ENCODE measurements around the gene FRMD4A. TPM values are rescaled to one million over a fixed set of nuclear protein-coding genes. Genes with fewer than 3 reads are reported as not detected.

FRMD4A gene
- total RNA-seq, 1 donor from 2014 or later = 20.2 TPM

GRCh38 chr10:13750299-13751190, 580.2 kb downstream of the FRMD4A start:
- Mint-ChIP-seq H3K9me3 (no peaks in the 10 kb centered on the region), H3K36me3 (peaks cover 7% of the 10 kb centered on the region), H3K27me3 (ENCODE audit: insufficient read depth, low read depth) (no peaks in the 10 kb centered on the region), H3K4me3 (no peak overlapping the region), H3K27ac (no peak overlapping the region), H3K4me1 (no peaks in the 10 kb centered on the region)
- no peaks in the 10 kb centered on the region for H4K20me1 ChIP-seq (ENCODE audit: low read depth)
- H3K9me3 ChIP-seq (ENCODE audit: low read depth) = no peaks in the 10 kb centered on the region
- TF ChIP-seq EZH2 (IDR thresholded peaks at IDR 0.05) (no peak), EZH2phosphoT487 (IDR thresholded peaks at IDR 0.05) (no peak)
- no peak for DNase-seq (ENCODE audit: low spot score)
- H3K27ac ChIP-seq = no peak overlapping the region
- no peak overlapping the region for H3K4me3 ChIP-seq
- no peak overlapping the region for H3K4me2 ChIP-seq
- H3K36me3 ChIP-seq = no peaks in the 10 kb centered on the region
- peaks cover 6% of the 10 kb centered on the region for H3K4me1 ChIP-seq
- H3F3A ChIP-seq (ENCODE audit: low read depth) = no peaks in the 10 kb centered on the region
- no peaks in the 10 kb centered on the region for H3K79me2 ChIP-seq (ENCODE audit: low read depth)
- no peak overlapping the region for H2AFZ ChIP-seq (replicated peaks)
- no peak overlapping the region for H3K9ac ChIP-seq
- H3K27me3 ChIP-seq = no peaks in the 10 kb centered on the region

- H3K4me3 Mint-ChIP-seq = no peak overlapping the region
- Histone ChIP-seq H3F3A (ENCODE audit: low read depth) (no peaks in the 10 kb centered on the region), H3K4me3 (no peak overlapping the region), H3K27me3 (no peaks in the 10 kb centered on the region), H3K4me1 (no peaks in the 10 kb centered on the region), H3K9ac (no peak overlapping the region), H3K4me2 (no peak overlapping the region), H4K20me1 (ENCODE audit: low read depth) (no peaks in the 10 kb centered on the region), H3K36me3 (no peaks in the 10 kb centered on the region), H3K9me3 (ENCODE audit: low read depth) (no peaks in the 10 kb centered on the region), H3K79me2 (ENCODE audit: low read depth) (no peaks in the 10 kb centered on the region), H3K27ac (no peak overlapping the region), H2AFZ (replicated peaks) (no peak overlapping the region)
- H3K9me3 Mint-ChIP-seq = no peaks in the 10 kb centered on the region
- peaks cover 2% of the 10 kb centered on the region for H3K27me3 Mint-ChIP-seq (ENCODE audit: insufficient read depth, low read depth)
- H3K27ac Mint-ChIP-seq = no peak overlapping the region
- H3K4me1 Mint-ChIP-seq = peaks cover 4% of the 10 kb centered on the region
- TF ChIP-seq EZH2 (IDR thresholded peaks at IDR 0.05) (no peak), CTCF (IDR thresholded peaks at IDR 0.05) (no peak), EZH2phosphoT487 (IDR thresholded peaks at IDR 0.05) (no peak)
- peaks cover 15% of the 10 kb centered on the region for H3K36me3 Mint-ChIP-seq
- no peak for DNase-seq (ENCODE audit: low spot score)
Measured at GRCh38 chr10:13745271-13745670, 585.5 kb downstream of the FRMD4A start.

GRCh38 chr10:13743963-13744362, 586.8 kb downstream of the FRMD4A start:
- no peak for DNase-seq (ENCODE audit: low spot score)
- H4K20me1 ChIP-seq (ENCODE audit: low read depth) = no peaks in the 10 kb centered on the region
- no peak overlapping the region for H3K4me2 ChIP-seq
- Mint-ChIP-seq H3K36me3 (peaks cover 18% of the 10 kb centered on the region), H3K9me3 (no peaks in the 10 kb centered on the region), H3K4me1 (peaks cover 4% of the 10 kb centered on the region), H3K27me3 (ENCODE audit: insufficient read depth, low read depth) (peaks cover 2% of the 10 kb centered on the region), H3K4me3 (no peak overlapping the region), H3K27ac (peak overlapping the region; percentile 53)
- H3K27me3 ChIP-seq = no peaks in the 10 kb centered on the region
- H3K9me3 ChIP-seq (ENCODE audit: low read depth) = no peaks in the 10 kb centered on the region
- H2AFZ ChIP-seq (replicated peaks) = no peak overlapping the region
- no peak overlapping the region for H3K9ac ChIP-seq
- no peak overlapping the region for H3K4me3 ChIP-seq
- H3K27ac ChIP-seq = no peak overlapping the region
- TF ChIP-seq CTCF (IDR thresholded peaks at IDR 0.05) (no peak), EZH2 (IDR thresholded peaks at IDR 0.05) (no peak), EZH2phosphoT487 (IDR thresholded peaks at IDR 0.05) (no peak)
- H3K4me1 ChIP-seq = no peaks in the 10 kb centered on the region
- H3K36me3 ChIP-seq = no peaks in the 10 kb centered on the region
- no peaks in the 10 kb centered on the region for H3F3A ChIP-seq (ENCODE audit: low read depth)
- H3K79me2 ChIP-seq (ENCODE audit: low read depth) = no peaks in the 10 kb centered on the region

GRCh38 chr10:13743101-13743693, 587.5 kb downstream of the FRMD4A start:
- Histone ChIP-seq H3K27me3 (no peaks in the 10 kb centered on the region), H3K79me2 (ENCODE audit: low read depth) (no peaks in the 10 kb centered on the region), H3K9me3 (ENCODE audit: low read depth) (no peaks in the 10 kb centered on the region), H3K36me3 (no peaks in the 10 kb centered on the region), H3K4me1 (no peaks in the 10 kb centered on the region), H3K27ac (no peak overlapping the region), H4K20me1 (ENCODE audit: low read depth) (no peaks in the 10 kb centered on the region), H2AFZ (replicated peaks) (no peak overlapping the region), H3K4me2 (no peak overlapping the region), H3F3A (ENCODE audit: low read depth) (no peaks in the 10 kb centered on the region), H3K9ac (no peak overlapping the region), H3K4me3 (no peak overlapping the region)
- no peak overlapping the region for H3K27ac Mint-ChIP-seq
- peaks cover 4% of the 10 kb centered on the region for H3K4me1 Mint-ChIP-seq
- no peak overlapping the region for H3K4me3 Mint-ChIP-seq
- DNase-seq (ENCODE audit: low spot score) = no peak
- no peak for TF ChIP-seq EZH2phosphoT487 (IDR thresholded peaks at IDR 0.05)
- TF ChIP-seq CTCF (IDR thresholded peaks at IDR 0.05) = no peak
- peaks cover 21% of the 10 kb centered on the region for H3K36me3 Mint-ChIP-seq
- H3K27me3 Mint-ChIP-seq (ENCODE audit: insufficient read depth, low read depth) = peaks cover 2% of the 10 kb centered on the region
- H3K9me3 Mint-ChIP-seq = no peaks in the 10 kb centered on the region

Measured in neural progenitor cell (in vitro differentiated cells).